ENCODE results near the gene PRKN.

Gene PRKN

DNA sequence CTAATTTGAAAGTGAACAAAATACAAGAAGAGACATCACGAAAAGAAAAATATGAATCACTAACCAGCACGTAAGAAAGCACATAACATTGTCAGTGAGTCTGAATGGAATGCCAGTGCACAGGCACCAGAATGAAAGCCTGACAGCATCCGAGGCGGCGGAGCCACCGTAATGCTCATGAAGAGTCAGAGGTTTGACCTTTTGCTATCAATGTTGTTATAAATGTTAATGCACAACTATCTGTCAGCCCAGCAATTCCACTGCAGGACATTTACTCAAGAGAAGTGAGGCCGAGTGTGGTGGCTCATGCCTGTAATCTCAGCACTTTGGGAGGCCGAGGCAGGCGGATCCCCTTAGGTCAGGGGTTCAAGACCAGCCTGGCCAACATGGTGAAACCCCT is 562.1 kb downstream of the PRKN start:
- DNase-seq, result no peak

DNA sequence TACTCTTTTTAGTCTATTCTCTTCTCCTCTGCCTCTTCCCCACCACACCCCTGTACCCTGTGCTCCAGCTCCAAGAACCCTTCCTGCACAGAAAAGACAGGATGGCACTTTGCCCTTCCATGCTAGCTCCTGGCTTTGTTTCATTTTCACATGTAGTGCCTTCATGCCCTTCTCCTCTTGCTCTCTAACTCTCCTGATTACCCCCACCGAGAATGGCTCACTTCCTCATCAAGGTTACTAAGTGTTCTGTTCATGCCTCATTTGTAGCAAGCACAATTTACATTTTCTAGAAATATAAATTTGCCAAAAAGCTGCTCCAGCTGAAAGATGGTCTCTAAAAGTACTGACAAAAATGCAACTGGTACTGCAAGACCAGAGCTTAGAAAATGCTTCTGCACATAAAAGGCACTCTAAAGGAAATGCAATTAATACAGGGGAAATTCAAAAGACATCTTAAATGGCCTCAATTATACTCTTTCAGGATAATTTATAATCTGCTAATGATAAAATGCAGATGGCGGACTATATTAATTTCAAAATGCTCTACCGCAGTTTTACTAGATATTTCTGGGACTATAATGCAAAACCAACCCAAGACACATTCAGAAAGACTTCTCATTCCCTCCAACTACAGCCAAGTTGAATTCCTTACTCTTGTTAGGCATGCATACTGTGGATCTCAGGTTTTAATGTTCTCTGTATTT is 570.2 kb downstream of the PRKN start:
- DNase-seq, result no peak

DNA sequence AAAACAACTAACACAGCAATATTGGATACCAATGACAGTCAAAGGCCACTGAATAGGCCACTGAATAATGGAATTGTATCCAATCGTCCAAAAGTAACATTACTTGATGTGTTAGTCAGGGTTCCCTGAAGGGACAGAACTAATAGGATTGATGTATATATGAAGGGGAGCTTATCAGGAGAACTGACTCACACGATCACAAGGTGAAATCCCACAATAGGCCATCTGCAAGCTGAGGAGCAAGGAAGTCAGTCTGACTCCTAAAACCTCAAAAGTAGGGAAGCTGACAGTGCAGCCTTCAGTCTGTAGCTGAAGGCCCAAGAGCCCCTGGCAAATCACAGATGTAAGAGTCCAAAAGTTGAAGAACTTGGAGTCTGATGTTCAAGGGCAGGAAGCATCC is 571.4 kb downstream of the PRKN start:
- no peak for DNase-seq

DNA sequence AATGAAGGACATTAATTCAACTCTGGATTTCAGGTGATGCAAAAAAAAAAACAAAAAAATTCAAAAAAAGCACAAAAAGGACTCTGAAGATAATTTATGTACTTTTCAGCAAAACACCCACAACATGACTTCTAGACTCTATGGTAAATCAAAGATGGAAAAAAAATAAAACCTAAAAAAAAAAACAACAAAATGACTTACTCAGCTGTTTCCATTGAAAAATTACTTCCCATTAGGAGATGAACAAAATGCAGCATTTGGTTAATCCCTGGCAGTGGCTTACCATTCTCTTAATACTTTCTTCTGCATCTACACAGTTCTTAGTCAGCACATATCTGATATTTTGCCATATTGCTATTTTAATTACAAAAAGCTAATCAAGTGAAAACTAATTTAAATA is 572.6 kb downstream of the PRKN start:
- no peak for DNase-seq

DNA sequence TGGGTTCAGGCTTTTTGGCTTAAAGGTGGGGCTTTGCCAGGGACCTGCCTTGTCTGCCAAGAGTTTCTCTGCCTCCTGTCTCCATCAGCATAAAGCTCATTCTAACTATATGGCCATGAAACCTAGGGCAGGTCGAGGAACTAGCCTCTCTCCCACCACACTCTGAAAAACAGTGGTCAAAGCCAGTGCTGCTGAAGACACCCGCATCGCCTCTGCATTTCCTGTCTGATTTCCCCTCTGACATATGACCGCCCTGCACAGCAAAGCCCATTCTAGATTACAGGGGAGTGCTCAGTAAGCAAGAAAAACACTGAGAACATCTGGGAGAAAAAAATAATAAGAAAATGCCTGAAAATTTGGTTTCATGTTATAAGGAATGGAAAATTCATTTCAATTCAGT is 573.6 kb downstream of the PRKN start:
- DNase-seq, result no peak

DNA sequence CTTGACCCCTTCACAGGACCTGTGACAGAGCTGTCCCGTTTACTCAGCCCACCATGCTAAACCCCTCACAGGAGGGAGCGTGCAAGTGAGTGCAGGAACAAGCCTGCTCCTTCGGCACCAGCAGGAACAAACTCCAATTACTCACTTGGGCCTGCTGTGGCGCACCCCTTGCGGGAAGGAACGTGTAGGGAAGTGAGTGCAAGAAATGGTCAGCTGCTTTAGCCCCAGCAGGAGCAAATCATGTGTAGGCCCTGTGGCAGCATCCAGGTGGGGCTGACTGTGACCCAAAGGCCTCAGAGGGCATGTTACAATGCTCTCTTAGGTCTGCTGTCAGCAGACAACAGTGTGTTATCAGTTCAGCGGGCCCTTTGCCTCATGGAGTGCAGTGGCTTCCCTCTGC is 574.4 kb downstream of the PRKN start:
- DNase-seq, result no peak

DNA sequence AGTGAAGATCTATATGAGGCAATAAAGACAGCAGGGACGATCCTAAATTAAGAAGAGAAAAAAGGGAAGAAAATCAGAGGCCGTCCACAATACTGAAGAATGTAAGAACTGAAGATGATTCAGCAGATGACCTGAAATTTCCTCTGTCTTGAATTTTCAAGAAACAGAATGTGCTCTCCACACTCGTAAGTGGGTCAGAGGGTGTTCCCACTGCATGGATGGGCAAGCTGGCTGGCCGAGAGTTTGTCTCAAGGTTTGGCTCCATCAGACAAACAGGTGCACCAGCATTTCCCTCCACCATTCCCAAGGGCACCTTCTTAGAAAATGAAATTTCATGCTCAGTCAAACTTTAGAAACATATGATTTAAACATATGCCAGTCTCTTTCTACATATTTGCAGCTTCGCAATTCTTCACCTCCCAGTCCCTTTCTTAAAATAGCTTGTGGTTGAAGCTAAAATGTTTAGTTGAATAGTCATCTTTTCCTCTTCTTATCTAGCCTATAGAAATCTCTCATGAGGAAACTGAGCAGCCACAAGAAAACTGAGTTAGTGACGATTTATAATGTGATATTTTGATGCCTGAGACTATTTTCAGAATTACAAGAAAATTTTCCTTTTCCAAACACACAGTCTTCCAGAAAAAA is 576.4 kb downstream of the PRKN start:
- no peak for DNase-seq

DNA sequence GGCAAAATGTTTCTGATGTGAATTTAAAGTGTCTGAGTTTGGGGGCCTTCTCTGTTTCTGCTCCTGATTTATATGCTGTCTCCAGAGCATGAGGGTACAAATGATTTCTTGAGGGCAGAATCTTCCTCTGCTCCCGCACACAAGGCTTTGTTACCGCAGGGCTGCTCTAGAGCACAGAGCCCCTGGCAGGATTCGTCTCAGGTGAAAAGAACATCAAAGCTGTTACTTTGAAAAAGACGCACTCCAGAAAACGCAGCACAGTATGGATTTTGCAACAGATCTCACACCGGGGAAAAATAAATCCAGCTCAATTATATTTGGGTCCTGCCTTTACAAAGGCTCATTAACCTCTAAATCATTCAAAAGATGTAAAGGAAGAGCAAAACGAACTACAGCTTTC is 577.3 kb downstream of the PRKN start:
- DNase-seq, result no peak

DNA sequence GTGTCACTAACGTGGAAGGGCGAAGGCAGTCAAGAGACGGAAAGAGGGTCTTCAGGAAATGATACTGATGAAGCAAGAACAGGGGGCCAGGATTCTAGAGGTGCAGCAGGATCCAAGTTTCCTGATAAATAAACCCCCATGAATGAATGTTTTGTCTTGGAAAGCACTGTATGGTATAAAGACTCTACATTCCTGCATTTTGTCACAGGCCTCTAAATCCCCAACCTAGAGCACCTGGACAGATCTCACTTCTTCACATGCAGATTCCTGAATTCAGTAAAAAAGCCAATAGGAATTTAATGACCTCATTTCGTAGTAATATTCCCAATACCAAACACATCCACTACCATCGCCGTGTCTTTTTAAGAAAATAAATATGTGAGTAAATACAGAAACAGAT is 577.8 kb downstream of the PRKN start:
- DNase-seq, result no peak

DNA sequence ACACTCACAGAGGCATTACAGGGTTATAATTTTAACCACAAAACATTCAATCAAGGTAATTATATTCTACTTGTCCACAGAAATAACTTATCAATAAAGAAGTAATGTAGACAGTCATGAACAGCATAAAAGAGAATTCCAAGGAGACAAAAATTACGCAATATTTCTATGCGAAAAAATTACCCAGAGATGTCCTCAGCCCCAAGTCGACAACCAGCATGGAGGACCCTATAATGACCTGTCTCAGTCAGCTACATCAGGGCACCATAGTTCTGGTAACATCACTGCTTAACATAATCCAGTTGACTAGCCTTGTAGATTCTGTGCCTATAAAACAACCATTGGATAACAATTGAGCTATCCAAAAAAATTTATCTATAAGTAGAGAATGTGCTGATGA is 579.8 kb downstream of the PRKN start:
- no peak for DNase-seq

DNA sequence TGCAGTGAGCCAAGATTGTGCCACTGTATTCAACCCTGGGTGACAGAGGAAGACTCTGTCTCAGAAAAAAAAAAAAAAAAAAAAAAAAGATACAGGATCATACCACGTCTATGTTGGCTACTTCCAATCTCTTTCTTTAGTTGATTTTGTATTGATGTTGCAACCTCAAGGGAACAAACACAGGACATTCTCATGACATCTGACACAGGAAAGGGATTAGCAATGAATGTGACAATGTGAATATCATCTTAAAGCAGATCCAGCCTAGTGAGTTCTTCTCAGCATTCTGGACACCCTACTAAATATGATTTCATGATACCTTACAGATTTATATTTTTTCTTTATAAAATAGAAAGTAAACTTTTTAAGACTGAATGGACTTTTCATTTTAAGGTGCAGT is 580.3 kb downstream of the PRKN start:
- DNase-seq, result no peak

DNA sequence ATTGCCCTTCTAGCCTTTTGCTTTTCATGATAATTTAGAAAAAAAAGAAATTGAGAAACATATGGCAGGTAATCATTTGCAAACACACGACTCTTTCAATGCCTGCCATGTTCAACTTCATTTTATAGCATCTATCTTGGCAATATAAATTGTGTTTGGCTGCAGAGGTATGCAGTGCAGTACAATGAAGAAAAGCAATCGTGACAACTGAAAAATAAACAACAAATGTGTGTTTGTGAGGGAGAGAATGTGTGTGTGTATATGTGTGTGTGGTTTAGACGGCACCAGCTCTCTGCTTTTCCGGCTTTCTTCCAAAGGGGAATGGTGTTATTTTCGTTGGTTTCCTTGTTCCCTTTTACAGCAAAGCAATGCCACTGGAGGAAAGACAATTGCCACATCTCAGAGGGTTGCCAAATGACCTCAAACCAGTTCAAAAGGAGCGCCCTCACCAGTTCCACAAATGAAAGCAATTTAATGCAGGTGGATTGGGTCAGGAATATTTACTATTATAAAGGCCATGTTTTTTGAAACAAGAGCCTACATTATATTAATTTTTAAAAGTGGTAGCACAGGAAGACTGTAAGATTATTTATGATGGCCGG is 587.2 kb downstream of the PRKN start:
- DNase-seq, result no peak

DNA sequence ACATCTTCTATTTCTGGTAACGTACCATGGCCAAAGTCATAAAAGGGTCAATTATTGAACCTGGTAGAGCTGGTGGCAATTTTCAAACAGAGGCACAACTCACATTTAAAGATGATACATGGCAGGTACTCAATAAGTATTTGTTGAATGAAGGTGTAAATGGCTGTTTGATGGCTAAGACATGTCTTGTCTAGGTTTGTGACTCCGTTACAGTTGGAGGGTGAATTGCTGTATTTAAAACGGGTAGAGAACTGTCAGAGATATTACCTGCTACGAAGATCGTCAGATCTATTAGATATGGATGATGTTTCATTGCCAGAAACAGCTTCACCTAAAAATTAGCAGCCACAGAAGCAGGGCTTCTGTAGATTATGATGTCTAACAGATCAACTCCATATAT is 601.9 kb downstream of the PRKN start:
- DNase-seq, result no peak

DNA sequence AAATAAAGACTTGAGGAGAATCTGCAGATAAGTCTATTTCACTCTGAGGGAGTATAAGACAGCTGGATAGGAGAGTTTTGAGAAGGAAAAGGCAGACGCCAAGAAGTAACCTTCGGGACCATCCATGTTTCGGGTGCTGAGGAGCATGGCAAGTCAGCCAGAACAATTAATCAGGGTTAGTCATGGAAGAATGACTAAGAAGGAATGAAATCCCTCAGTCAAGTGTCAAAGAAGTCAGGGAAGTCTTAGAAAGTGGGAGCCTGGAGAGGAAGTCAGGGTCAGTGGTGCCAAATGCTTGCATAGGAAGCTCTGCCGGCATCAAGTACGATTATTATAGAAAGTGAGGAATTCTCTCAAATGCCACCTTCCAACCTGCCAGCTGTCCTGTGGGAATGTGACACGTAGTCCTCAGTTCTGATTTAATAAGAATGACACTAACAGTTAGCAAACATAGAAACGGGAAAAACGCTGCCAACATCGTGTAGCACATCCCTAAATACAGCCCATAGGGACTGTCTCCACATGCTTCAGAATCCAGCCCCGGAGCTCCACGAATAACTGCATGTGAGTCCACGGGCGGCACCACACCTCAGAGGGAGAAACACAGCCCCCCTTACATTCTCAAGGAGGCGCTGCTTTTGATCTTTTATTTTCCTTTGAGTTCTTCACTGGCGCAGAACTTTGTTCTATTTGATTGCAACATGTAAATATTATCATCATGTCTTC is 602.7 kb downstream of the PRKN start:
- DNase-seq, result no peak

DNA sequence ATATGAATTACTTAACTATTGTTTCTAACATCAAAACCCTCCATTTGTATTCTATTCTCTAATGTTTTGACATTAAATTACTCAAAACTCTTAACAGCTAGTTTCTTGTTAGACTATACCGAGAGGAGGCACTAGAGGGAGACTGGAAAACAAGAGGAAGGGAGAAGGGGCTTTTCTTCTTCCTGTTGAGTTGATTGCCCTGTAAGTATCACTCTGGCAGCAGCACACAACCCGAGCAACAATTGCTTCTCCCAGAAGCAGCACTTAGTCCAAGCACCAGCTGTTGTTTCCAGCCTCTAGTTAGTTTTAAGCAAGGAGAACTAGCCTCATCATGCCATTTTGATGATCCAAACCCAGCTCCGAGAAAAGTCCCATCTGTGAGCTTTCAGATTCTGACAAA is 603.8 kb downstream of the PRKN start:
- DNase-seq, result no peak

DNA sequence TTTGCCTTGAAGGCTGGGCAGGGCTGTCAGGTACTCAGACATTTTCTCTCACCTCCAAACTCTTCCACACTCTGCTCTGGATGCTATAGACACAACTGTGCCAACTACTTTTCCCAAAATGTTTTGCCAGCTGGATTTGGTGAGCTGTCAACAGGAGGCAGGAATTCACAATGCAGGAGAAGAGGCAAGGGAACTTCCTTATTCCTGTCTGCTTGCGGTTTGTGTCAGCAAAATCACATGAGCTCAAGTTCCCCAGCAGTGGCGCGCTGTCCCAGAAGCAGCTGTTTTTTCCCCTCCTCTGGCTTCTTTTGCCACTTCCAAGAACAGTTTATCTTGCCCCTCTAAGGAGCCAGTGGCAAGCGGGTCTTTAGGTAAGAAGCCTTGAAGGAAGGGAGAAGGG is 608.2 kb downstream of the PRKN start:
- DNase-seq, result no peak

DNA sequence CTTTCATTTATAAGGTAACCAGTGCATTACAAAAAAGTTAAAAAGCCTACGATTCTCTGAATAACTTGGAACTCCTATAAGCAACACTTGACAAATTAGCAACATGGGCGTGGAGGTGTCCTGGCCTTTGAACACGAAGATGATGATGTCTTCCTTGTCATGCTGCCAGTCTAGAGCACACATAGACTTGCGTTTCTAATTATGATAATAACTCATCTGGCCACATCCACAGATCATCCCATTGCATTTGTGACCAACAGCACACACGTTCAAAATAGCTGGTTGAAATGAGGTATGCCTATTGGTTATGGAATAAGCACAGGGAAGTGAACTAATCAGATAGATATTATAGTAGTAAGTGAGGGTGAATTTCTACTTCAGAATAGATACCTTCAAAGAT is 608.9 kb downstream of the PRKN start:
- no peak for DNase-seq

DNA sequence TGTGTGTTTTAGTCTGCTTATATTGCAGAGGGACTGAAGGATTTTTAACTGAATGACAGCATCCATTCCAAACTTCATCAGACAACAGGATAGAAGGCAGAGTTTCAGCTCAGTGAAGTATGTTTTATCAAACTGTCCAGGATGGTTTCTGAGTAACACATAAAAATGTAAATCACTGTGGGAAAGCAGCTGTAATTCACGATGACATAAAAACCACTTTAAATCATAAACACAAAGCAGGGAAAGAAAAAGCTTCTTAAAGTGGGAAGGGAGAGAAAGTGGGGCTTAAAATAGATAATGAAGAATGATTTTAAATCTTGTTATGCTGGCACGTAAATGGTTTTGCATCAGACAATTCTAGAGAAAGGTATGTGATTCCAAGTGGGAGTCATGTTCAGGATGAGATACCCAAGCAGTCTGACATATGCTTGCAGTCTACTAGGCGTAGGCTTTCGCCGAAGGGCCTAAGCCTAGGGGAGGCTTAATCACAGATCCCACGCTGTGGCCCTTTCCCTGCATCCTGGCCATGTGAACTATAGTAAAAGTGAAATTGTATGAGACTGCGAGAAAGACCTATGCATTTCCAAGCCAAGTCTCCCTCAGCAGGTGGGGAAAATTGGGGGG is 610.6 kb downstream of the PRKN start:
- DNase-seq, result no peak

DNA sequence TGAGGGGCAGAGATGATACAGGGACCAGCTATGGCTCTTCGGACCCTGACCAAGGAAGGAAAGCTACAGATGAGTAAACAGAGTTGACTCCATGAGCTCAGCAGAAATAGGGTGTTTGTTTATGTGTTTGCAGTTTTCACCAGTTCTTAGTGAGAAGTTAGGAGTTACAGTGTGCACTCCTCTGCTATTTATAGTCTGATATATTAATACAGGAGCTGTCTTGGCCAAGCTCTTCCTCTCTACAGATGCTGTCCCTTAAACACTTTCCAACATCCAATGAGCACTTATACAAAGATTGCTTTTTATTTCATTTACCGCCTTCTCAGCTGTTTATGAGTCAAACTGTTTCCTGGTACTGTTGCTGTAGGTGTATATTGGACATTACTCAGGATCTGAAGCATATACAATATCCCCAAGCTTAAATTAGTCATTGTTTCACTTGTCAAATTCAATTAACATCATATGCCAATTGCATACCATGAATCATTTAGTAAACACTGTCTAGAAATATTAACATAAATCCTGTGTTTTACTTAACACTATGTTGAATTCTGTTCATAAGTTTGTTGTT is 618.0 kb downstream of the PRKN start:
- no peak for DNase-seq

DNA sequence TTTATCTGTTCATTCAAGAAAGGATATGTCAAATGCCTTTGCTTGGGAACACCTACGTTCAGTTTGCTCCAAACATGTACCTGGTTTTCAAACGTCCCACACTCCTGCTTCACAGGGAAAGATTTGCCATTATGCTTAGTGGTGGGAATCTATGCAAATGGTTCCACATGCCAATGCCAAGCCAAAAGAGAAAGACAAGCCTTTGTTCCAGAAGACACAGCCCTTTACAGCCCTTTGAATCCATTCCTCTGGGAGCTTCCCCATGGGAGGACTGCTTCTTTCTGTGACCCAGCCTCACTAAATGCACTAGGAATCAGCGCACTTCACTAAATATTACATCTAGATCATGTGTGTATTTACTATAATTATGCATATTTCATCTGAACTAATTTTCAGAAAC is 619.5 kb downstream of the PRKN start:
- no peak for DNase-seq

DNA sequence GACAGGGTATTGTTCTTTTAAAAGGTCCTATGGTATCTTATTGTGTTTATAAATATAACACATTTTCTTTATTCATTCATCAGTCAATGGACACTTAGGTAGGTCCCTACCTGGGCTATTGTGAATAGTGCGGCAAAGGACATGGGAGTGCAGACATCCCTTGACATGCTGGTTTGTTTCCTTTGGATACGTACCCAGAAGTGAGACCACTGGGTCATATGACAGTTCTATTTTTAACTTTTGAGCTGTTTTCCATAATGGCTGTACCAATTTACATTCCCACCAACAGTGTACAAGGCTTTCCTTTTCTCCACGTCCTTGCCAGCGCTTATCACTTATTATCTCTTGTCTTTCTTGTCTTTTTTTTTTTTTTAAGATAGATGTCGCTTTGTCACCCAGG is 627.5 kb downstream of the PRKN start:
- no peak for DNase-seq

DNA sequence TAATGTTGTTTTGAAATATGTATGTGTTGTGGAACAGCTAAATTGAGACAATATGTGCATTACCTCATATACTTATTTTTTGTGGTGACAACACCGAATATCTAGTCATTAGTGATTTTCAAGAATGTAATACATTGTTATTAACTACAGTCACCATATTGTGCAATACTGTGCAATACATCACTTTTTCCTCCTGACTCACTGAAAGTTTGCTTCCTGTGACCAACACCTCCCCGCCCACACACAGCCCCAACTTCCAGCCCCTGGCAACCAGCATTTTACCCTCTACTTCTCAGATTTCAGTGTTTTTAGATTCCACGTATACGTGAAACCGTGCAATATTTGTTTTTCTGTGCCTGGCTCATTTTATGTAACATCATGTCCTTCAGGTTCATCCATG is 627.9 kb downstream of the PRKN start:
- DNase-seq, result peak; percentile 25

DNA sequence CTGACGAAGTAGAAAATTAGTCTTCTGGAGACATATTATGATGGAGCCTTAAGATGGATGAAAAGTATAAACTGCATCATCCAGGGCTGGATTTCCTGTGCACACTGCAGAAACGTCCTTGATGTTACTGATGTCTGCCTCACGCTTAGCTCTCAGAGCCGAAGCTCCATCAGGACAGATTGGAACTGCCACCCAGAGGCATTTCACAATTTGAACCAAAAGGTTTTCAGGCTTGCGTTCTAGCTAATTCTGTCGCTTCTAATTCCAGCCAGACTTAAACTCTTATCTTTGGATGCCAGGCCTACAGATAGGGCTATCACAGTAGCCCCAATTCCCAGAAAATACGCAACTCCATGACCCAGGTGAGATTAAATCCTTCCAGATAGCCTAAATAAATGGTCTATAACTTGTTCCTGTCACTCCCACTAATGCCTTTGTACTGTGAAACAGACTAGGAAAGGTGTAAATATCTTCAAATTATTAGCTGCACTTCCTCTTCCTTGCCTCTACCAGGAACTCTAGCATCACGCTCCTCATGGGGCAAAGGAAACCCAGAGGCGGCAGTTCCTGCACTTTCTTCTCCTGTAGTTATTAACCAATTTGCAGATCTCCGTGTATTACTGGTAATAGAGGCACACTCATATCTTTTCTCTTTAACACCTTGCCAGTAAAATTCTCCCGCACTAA is 634.6 kb downstream of the PRKN start:
- no peak for DNase-seq

Data from stimulated activated CD4-positive, alpha-beta T cell treated with anti-CD3 and anti-CD28 coated beads, Interleukin-4, amount 100 ng/mL, for 24 hours (primary cell).